Parathyroid adenoma (tissue), 2 donors: ENCODE measurements around the gene FSIP1.

ENCODE experiments used
- H2AFZ ChIP-seq: fragments of 300-600 bp; sonication (generic); one replicate; pipeline ENCODE4 v1.7.0; 2017; ENCODE audit warnings: antibody characterized with exemption, mild to moderate bottlenecking
- H3K27ac ChIP-seq: fragments of 300-600 bp; sonication (generic); one replicate; pipeline ENCODE4 v1.7.0; 2017
- H3K27me3 ChIP-seq: fragments of 300-600 bp; sonication (generic); one replicate; pipeline ENCODE4 v1.7.0; 2017; ENCODE audit warnings: low read length; ENCODE audit not compliant: control insufficient read depth, insufficient read depth
- H3K36me3 ChIP-seq: fragments of 300-600 bp; sonication (generic); one replicate; pipeline ENCODE4 v1.7.0; 2017; ENCODE audit warnings: low read length; ENCODE audit not compliant: control insufficient read depth, insufficient read depth
- H3K4me1 ChIP-seq: fragments of 300-600 bp; sonication (generic); one replicate; pipeline ENCODE4 v1.7.0; 2017; ENCODE audit warnings: control low read depth
- H3K4me2 ChIP-seq: fragments of 300-600 bp; sonication (generic); one replicate; pipeline ENCODE4 v1.7.0; 2017; ENCODE audit warnings: low read length
- H3K4me3 ChIP-seq: fragments of 300-600 bp; sonication (generic); one replicate; pipeline ENCODE4 v1.7.0; 2017; ENCODE audit warnings: low read depth, low read length
- H3K79me2 ChIP-seq: fragments of 300-600 bp; sonication (generic); one replicate; pipeline ENCODE4 v1.7.0; 2017; ENCODE audit warnings: control low read depth
- H3K9ac ChIP-seq: fragments of 300-600 bp; sonication (generic); one replicate; pipeline ENCODE4 v1.7.0; 2017; ENCODE audit warnings: mild to moderate bottlenecking
- H3K9me3 ChIP-seq: fragments of 300-600 bp; sonication (generic); one replicate; pipeline ENCODE4 v1.7.0; 2017; ENCODE audit warnings: low read length; ENCODE audit not compliant: control insufficient read depth
- CTCF ChIP-seq: fragments of 300-600 bp; sonication (generic); IDR thresholded peaks from one replicate; pipeline ENCODE4 v1.7.0; 2017; ENCODE audit warnings: antibody characterized with exemption, mild to moderate bottlenecking
- donor health status: primary hyperparathyroidism.

Gene FSIP1

GRCh38 chr15:39553947-39554693 lies 228.5 kb downstream of the FSIP1 start:
- no peak for TF ChIP-seq CTCF
- Histone ChIP-seq H3K36me3 (no peaks in the 10 kb centered on the region), H3K9me3 (no peaks in the 10 kb centered on the region), H3K9ac (no peak overlapping the region), H3K4me2 (no peak overlapping the region), H3K27me3 (no peaks in the 10 kb centered on the region), H2AFZ (no peak overlapping the region), H3K4me1 (no peaks in the 10 kb centered on the region), H3K4me3 (no peak overlapping the region), H3K27ac (no peak overlapping the region), H3K79me2 (no peaks in the 10 kb centered on the region)

- no peaks in the 10 kb centered on the region for H3K36me3 ChIP-seq
- H3K27me3 ChIP-seq, result no peaks in the 10 kb centered on the region
- H3K79me2 ChIP-seq, result no peaks in the 10 kb centered on the region
- no peak overlapping the region for H3K9ac ChIP-seq
- no peak overlapping the region for H3K27ac ChIP-seq
- no peak overlapping the region for H3K4me3 ChIP-seq
- no peaks in the 10 kb centered on the region for H3K4me1 ChIP-seq
- no peaks in the 10 kb centered on the region for H3K9me3 ChIP-seq
- no peak for TF ChIP-seq CTCF
- no peak overlapping the region for H3K4me2 ChIP-seq
- H2AFZ ChIP-seq, result no peak overlapping the region
Measured at GRCh38 chr15:39552556-39552955, 230.1 kb downstream of the FSIP1 start.

- no peak overlapping the region for H3K4me2 ChIP-seq
- no peak overlapping the region for H3K4me3 ChIP-seq
- no peaks in the 10 kb centered on the region for H3K36me3 ChIP-seq
- no peak overlapping the region for H3K9ac ChIP-seq
- no peak overlapping the region for H2AFZ ChIP-seq
- TF ChIP-seq CTCF, result no peak
- H3K27me3 ChIP-seq, result no peaks in the 10 kb centered on the region
- no peak overlapping the region for H3K27ac ChIP-seq
- no peaks in the 10 kb centered on the region for H3K4me1 ChIP-seq
- H3K9me3 ChIP-seq, result no peaks in the 10 kb centered on the region
- no peaks in the 10 kb centered on the region for H3K79me2 ChIP-seq
Measured at GRCh38 chr15:39551476-39551875, 231.2 kb downstream of the FSIP1 start.
